Measurements from ENCODE around the gene DAZAP1. TPM values are rescaled to one million over a fixed set of nuclear protein-coding genes. Genes with fewer than 3 reads are reported as not detected.
"Not testable (repeated sequence)": the region's sequence is repeated elsewhere in the genome, so short reads cannot be mapped to it uniquely, and the experiment has no call there.

DAZAP1 gene
- total RNA-seq, 5 donors from 2014 or later (not counting 1 experiment from before 2014, with no cell fraction given): 153 to 170 (median 161) TPM

GRCh38 chr19:1477056-1477455 lies 69.7 kb downstream of the DAZAP1 start:
- Mint-ChIP-seq H3K4me1 (peaks cover 19 to 29% (median 26%) of the 10 kb centered on the region in 3 donors), H3K4me3 (peak overlapping the region; percentile 48 to 94 (median 64))
- ATAC-seq (replicated peaks in 1 of 4); POLR2A ChIA-PET; H3K27ac ChIP-seq (ENCODE audit: low read length); H3K4me3 ChIP-seq (ENCODE audit: control insufficient read depth in 1 of 2, extremely low read depth in 1 of 2, low read length in 1 of 2); H3K27me3 Mint-ChIP-seq; H3K36me3 Mint-ChIP-seq; DNase-seq; H3K27ac Mint-ChIP-seq; H3K9me3 ChIP-seq; H3K9me3 Mint-ChIP-seq: not testable (repeated sequence)
- Histone ChIP-seq H3K27me3 (replicated peaks in 1 of 2; ENCODE audit: control insufficient read depth in 2 of 2, extremely low read depth in 1 of 2, insufficient read depth in 2 of 2, low read length in 1 of 2) (peaks cover 0 to 18% of the 10 kb centered on the region in 2 experiments), H3K36me3 (ENCODE audit: control insufficient read depth in 2 of 2, extremely low read depth in 1 of 2, insufficient read depth in 1 of 2, low read length in 1 of 2) (peaks cover 8 to 12% of the 10 kb centered on the region in 2 donors), H3K4me1 (ENCODE audit: control insufficient read depth in 1 of 2, extremely low read depth in 1 of 2, insufficient read depth in 2 of 2, low read length in 2 of 2) (peaks cover 4 to 44% of the 10 kb centered on the region in 2 experiments)
- 90% methylated on average over 4 of the region's 9 CpGs for WGBS (ENCODE audit: insufficient coverage)
- CTCF ChIA-PET: interaction anchor here in 1 of 2 donors (0.6 kb wide), 1 partner anchor 35 kb away, joined by 3 read pairs; no protein-coding TSS in a partner anchor

- DNase-seq (peak; percentile 78 to 93 (median 88)), ATAC-seq (replicated peaks in 1 of 4) (peak; percentile 94 to 99 (median 96))
- no peaks in the 10 kb centered on the region for H3K27me3 Mint-ChIP-seq
- peak within 1 kb of the TSS; percentile 94 to 99 (median 98) for H3K4me3 Mint-ChIP-seq
- H3K27ac ChIP-seq (ENCODE audit: low read length): peak within 1 kb of the TSS; percentile 70
- peak within 1 kb of the TSS; percentile 96 to 98 for H3K27ac Mint-ChIP-seq
- ChIA-PET CTCF (interaction anchor here in 1 of 2 donors (0.6 kb wide), 1 partner anchor 175 kb away, joined by 4 read pairs; no protein-coding TSS in a partner anchor), POLR2A (interaction anchor here in 1 of 2 donors (0.6 kb wide), 1 partner anchor 845 kb away, joined by 5 read pairs; no protein-coding TSS in a partner anchor)
- H3K9me3 ChIP-seq: no peaks in the 10 kb centered on the region
- peaks cover 8 to 9% of the 10 kb centered on the region in 2 donors for H3K36me3 ChIP-seq (ENCODE audit: control insufficient read depth in 2 of 2, extremely low read depth in 1 of 2, insufficient read depth in 1 of 2, low read length in 1 of 2)
- H3K9me3 Mint-ChIP-seq: no peaks in the 10 kb centered on the region
- no peaks in the 10 kb centered on the region for H3K36me3 Mint-ChIP-seq
- no peaks in the 10 kb centered on the region for H3K27me3 ChIP-seq (replicated peaks in 1 of 2; ENCODE audit: control insufficient read depth in 2 of 2, extremely low read depth in 1 of 2, insufficient read depth in 2 of 2, low read length in 1 of 2)
- peak within 1 kb of the TSS; percentile 72 to 89 for H3K4me3 ChIP-seq (ENCODE audit: control insufficient read depth in 1 of 2, extremely low read depth in 1 of 2, low read length in 1 of 2)
- peaks cover 16 to 20% (median 20%) of the 10 kb centered on the region in 3 donors for H3K4me1 Mint-ChIP-seq
- WGBS (ENCODE audit: insufficient coverage): under 1% methylated on average over 64 of the region's 71 CpGs
- H3K4me1 ChIP-seq (ENCODE audit: control insufficient read depth in 1 of 2, extremely low read depth in 1 of 2, insufficient read depth in 2 of 2, low read length in 2 of 2): peaks cover 4 to 32% of the 10 kb centered on the region in 2 experiments
Measured at GRCh38 chr19:1478934-1479707, 71.7 kb downstream of the DAZAP1 start, which contains the start of gene C19orf25. Gene C19orf25, minus strand, starts transcription at chr19:1479215. Its CDS starts 312 bp downstream, at chr19:1478903.

- no peaks in the 10 kb centered on the region for H3K36me3 Mint-ChIP-seq
- no peaks in the 10 kb centered on the region for H3K9me3 ChIP-seq
- no peaks in the 10 kb centered on the region for H3K27me3 Mint-ChIP-seq
- peaks cover 0 to 4% of the 10 kb centered on the region in 2 donors for H3K36me3 ChIP-seq (ENCODE audit: control insufficient read depth in 2 of 2, extremely low read depth in 1 of 2, insufficient read depth in 1 of 2, low read length in 1 of 2)
- H3K9me3 Mint-ChIP-seq: no peaks in the 10 kb centered on the region
- WGBS (ENCODE audit: insufficient coverage): 89% methylated on average over 26 of the region's 26 CpGs
- DNase-seq (no peak), ATAC-seq (replicated peaks in 1 of 4) (no peak)
- CTCF ChIA-PET: no interaction called here
- H3K27ac ChIP-seq (ENCODE audit: low read length): no peak overlapping the region
- H3K27ac Mint-ChIP-seq: no peak overlapping the region
- peaks cover 4 to 26% of the 10 kb centered on the region in 2 experiments for H3K4me1 ChIP-seq (ENCODE audit: control insufficient read depth in 1 of 2, extremely low read depth in 1 of 2, insufficient read depth in 2 of 2, low read length in 2 of 2)
- POLR2A ChIA-PET: no interaction called here
- H3K4me1 Mint-ChIP-seq: peaks cover 11 to 20% (median 19%) of the 10 kb centered on the region in 3 donors
- H3K4me3 ChIP-seq (ENCODE audit: control insufficient read depth in 1 of 2, extremely low read depth in 1 of 2, low read length in 1 of 2): no peak overlapping the region
- H3K27me3 ChIP-seq (replicated peaks in 1 of 2; ENCODE audit: control insufficient read depth in 2 of 2, extremely low read depth in 1 of 2, insufficient read depth in 2 of 2, low read length in 1 of 2): no peaks in the 10 kb centered on the region
- H3K4me3 Mint-ChIP-seq: no peak overlapping the region
Measured at GRCh38 chr19:1481224-1481892, 74.0 kb downstream of the DAZAP1 start.

- CTCF ChIA-PET: no interaction called here
- POLR2A ChIA-PET: no interaction called here
Measured at GRCh38 chr19:1481893-1482360, 74.5 kb downstream of the DAZAP1 start.

GRCh38 chr19:1482361-1483130 lies 75.2 kb downstream of the DAZAP1 start:
- ChIA-PET CTCF (no interaction called here), POLR2A (no interaction called here)
- H3K4me1 Mint-ChIP-seq: peaks cover 5 to 16% (median 11%) of the 10 kb centered on the region in 3 donors
- H3K36me3 Mint-ChIP-seq: no peaks in the 10 kb centered on the region
- no peaks in the 10 kb centered on the region for H3K36me3 ChIP-seq (ENCODE audit: control insufficient read depth in 2 of 2, extremely low read depth in 1 of 2, insufficient read depth in 1 of 2, low read length in 1 of 2)
- ATAC-seq (replicated peaks in 1 of 4) (no peak), DNase-seq (no peak)
- H3K4me3 ChIP-seq (ENCODE audit: control insufficient read depth in 1 of 2, extremely low read depth in 1 of 2, low read length in 1 of 2): no peak overlapping the region
- peaks cover 4 to 18% of the 10 kb centered on the region in 2 experiments for H3K4me1 ChIP-seq (ENCODE audit: control insufficient read depth in 1 of 2, extremely low read depth in 1 of 2, insufficient read depth in 2 of 2, low read length in 2 of 2)
- no peaks in the 10 kb centered on the region for H3K27me3 ChIP-seq (replicated peaks in 1 of 2; ENCODE audit: control insufficient read depth in 2 of 2, extremely low read depth in 1 of 2, insufficient read depth in 2 of 2, low read length in 1 of 2)
- no peaks in the 10 kb centered on the region for H3K27me3 Mint-ChIP-seq
- H3K9me3 ChIP-seq: no peaks in the 10 kb centered on the region
- no peak overlapping the region for H3K27ac Mint-ChIP-seq
- WGBS (ENCODE audit: insufficient coverage): 91% methylated on average over 28 of the region's 37 CpGs
- no peaks in the 10 kb centered on the region for H3K9me3 Mint-ChIP-seq
- H3K27ac ChIP-seq (ENCODE audit: low read length): no peak overlapping the region
- H3K4me3 Mint-ChIP-seq: no peak overlapping the region

More at GRCh38 chr19:1481893-1482360, 74.5 kb downstream of the DAZAP1 start:
- H3K27ac Mint-ChIP-seq: no peak overlapping the region
- no peak overlapping the region for H3K4me3 ChIP-seq (ENCODE audit: control insufficient read depth in 1 of 2, extremely low read depth in 1 of 2, low read length in 1 of 2)
- 92% methylated on average over 34 of the region's 36 CpGs for WGBS (ENCODE audit: insufficient coverage)
- peaks cover 10 to 20% (median 16%) of the 10 kb centered on the region in 3 donors for H3K4me1 Mint-ChIP-seq
- H3K36me3 Mint-ChIP-seq: no peaks in the 10 kb centered on the region
- DNase-seq (no peak), ATAC-seq (replicated peaks in 1 of 4) (no peak)
- H3K27ac ChIP-seq (ENCODE audit: low read length): no peak overlapping the region
- no peaks in the 10 kb centered on the region for H3K9me3 Mint-ChIP-seq
- peaks cover 4 to 23% of the 10 kb centered on the region in 2 experiments for H3K4me1 ChIP-seq (ENCODE audit: control insufficient read depth in 1 of 2, extremely low read depth in 1 of 2, insufficient read depth in 2 of 2, low read length in 2 of 2)
- no peaks in the 10 kb centered on the region for H3K9me3 ChIP-seq
- H3K27me3 Mint-ChIP-seq: no peaks in the 10 kb centered on the region
- H3K4me3 Mint-ChIP-seq: no peak overlapping the region
- H3K36me3 ChIP-seq (ENCODE audit: control insufficient read depth in 2 of 2, extremely low read depth in 1 of 2, insufficient read depth in 1 of 2, low read length in 1 of 2): no peaks in the 10 kb centered on the region
- no peaks in the 10 kb centered on the region for H3K27me3 ChIP-seq (replicated peaks in 1 of 2; ENCODE audit: control insufficient read depth in 2 of 2, extremely low read depth in 1 of 2, insufficient read depth in 2 of 2, low read length in 1 of 2)

All from T-cell (primary cell).